Suprapubic skin (tissue), 4 donors: ENCODE measurements around the gene OR6N1. TPM values are rescaled to one million over a fixed set of nuclear protein-coding genes. Genes with fewer than 3 reads are reported as not detected.

Source experiments
- DNase-seq, 2 donors: peaks; one replicate each; pipeline ENCODE4 v3.0.0-alpha.2; 2019; ENCODE audit warnings: low spot score in 2 of 2
- H3K27ac ChIP-seq: fragments of 200-600 bp; sonication (generic); one replicate; pipeline ENCODE4 v1.5.1; 2019
- H3K27me3 ChIP-seq: fragments of 200-600 bp; sonication (generic); one replicate; pipeline ENCODE4 v1.5.1; 2019
- H3K36me3 ChIP-seq: fragments of 200-600 bp; sonication (generic); one replicate; pipeline ENCODE4 v1.5.1; 2019
- H3K4me1 ChIP-seq: fragments of 200-600 bp; sonication (generic); one replicate; pipeline ENCODE4 v1.5.1; 2019
- H3K4me3 ChIP-seq: fragments of 200-600 bp; sonication (generic); one replicate; pipeline ENCODE4 v1.5.1; 2019; ENCODE audit warnings: mild to moderate bottlenecking
- H3K9me3 ChIP-seq: fragments of 200-600 bp; sonication (generic); one replicate; pipeline ENCODE4 v1.5.1; 2019
- EP300 ChIP-seq: sonication (generic); formaldehyde crosslinking; IDR thresholded peaks from one replicate; pipeline ENCODE4 v1.6.1; 2017; ENCODE audit warnings: antibody characterized with exemption
- POLR2A ChIP-seq, 2 donors: fragments of 450-650 bp; IDR thresholded peaks; one replicate each; pipeline ENCODE4 v1.6.1; 2017; ENCODE audit warnings: antibody characterized with exemption in 2 of 2, mild to moderate bottlenecking in 2 of 2, moderate library complexity in 2 of 2
- POLR2AphosphoS5 ChIP-seq, 3 donors: sonication (generic); formaldehyde crosslinking; IDR thresholded peaks; one replicate each; pipeline ENCODE4 v1.6.1; 2017; ENCODE audit warnings: antibody characterized with exemption in 3 of 3
- WGBS: methylation state at CpG from one replicate; pipeline ENCODE4 v1.1.5; 2018; 5-methylcytosine and 5-hydroxymethylcytosine counted together
- total RNA-seq, 4 donors: library from RNA; depleted of rRNA; stranded (reverse); fragments of >200 nt; gene quantifications; one replicate each; pipeline ENCODE4 v1.1.0, GENCODE V29; 2016
- TF ChIP-seq, protein P1 (sequence below), 2 donors: fragments of 200-600 bp in 1 of 2; fragments of 450-650 bp in 1 of 2; sonication (generic) in 1 of 2; IDR thresholded peaks; one replicate each; pipeline ENCODE4 v1.5.1; 2016 to 2019; ENCODE audit warnings: antibody characterized with exemption in 2 of 2, mild to moderate bottlenecking in 1 of 2, moderate library complexity in 1 of 2

OR6N1 gene
- total RNA-seq, 4 donors from 2014 or later, result not detected

- 32% methylated on average over 3 of the region's 3 CpGs for WGBS
- Histone ChIP-seq H3K9me3 (no peaks in the 10 kb centered on the region), H3K27ac (no peak overlapping the region), H3K27me3 (peaks cover 3% of the 10 kb centered on the region), H3K36me3 (no peaks in the 10 kb centered on the region), H3K4me3 (no peak overlapping the region), H3K4me1 (no peaks in the 10 kb centered on the region)
- TF ChIP-seq POLR2AphosphoS5 (IDR thresholded peaks at IDR 0.05) (no peak), POLR2A (IDR thresholded peaks at IDR 0.05) (no peak), EP300 (no peak)
- TF ChIP-seq, protein P1, sequence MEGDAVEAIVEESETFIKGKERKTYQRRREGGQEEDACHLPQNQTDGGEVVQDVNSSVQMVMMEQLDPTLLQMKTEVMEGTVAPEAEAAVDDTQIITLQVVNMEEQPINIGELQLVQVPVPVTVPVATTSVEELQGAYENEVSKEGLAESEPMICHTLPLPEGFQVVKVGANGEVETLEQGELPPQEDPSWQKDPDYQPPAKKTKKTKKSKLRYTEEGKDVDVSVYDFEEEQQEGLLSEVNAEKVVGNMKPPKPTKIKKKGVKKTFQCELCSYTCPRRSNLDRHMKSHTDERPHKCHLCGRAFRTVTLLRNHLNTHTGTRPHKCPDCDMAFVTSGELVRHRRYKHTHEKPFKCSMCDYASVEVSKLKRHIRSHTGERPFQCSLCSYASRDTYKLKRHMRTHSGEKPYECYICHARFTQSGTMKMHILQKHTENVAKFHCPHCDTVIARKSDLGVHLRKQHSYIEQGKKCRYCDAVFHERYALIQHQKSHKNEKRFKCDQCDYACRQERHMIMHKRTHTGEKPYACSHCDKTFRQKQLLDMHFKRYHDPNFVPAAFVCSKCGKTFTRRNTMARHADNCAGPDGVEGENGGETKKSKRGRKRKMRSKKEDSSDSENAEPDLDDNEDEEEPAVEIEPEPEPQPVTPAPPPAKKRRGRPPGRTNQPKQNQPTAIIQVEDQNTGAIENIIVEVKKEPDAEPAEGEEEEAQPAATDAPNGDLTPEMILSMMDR (IDR thresholded peaks at IDR 0.05), result no peak
- DNase-seq, result no peak
Measured at GRCh38 chr1:158728510-158729225, 43.3 kb downstream of the OR6N1 start.

DNA sequence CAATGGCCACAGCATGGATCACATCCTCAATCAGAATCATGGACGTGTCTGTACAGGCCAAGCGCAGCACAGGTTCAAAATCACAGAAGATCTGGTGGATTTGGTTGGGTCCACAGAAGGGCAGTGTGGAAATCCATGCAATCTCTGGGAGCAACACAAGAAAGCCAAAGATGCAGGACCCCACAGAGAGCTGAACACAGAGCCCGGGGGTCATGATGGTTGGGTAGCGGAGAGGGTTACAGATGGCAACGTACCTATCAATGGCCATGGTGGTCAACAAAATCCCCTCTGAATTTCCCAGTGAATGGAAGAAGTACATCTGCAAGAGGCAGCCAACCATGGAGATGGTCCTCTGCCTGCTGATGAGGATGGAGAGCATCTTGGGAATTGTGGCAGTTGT is 47.6 kb downstream of the OR6N1 start:
- H3K27ac ChIP-seq, result no peak overlapping the region
- no peaks in the 10 kb centered on the region for H3K4me1 ChIP-seq
- TF ChIP-seq EP300, result no peak
- no peak for TF ChIP-seq POLR2A (IDR thresholded peaks at IDR 0.05)
- TF ChIP-seq POLR2AphosphoS5 (IDR thresholded peaks at IDR 0.05), result no peak
- TF ChIP-seq, protein P1 (IDR thresholded peaks at IDR 0.05), result no peak
- no peaks in the 10 kb centered on the region for H3K36me3 ChIP-seq
- no peaks in the 10 kb centered on the region for H3K27me3 ChIP-seq
- no peaks in the 10 kb centered on the region for H3K9me3 ChIP-seq
- H3K4me3 ChIP-seq, result no peak overlapping the region
- DNase-seq, result no peak
- WGBS, result 99% methylated on average over 5 of the region's 5 CpGs

GRCh38 chr1:158720620-158721019 is 51.4 kb downstream of the OR6N1 start, which contains the start of gene OR6K3:
Gene OR6K3 (minus strand): TSS chr1:158720720. CDS start chr1:158718115, 2,605 bp downstream.
- H3K4me1 ChIP-seq, result no peaks in the 10 kb centered on the region
- H3K4me3 ChIP-seq, result no peak within 1 kb of the TSS
- TF ChIP-seq, protein P1 (IDR thresholded peaks at IDR 0.05), result no peak
- TF ChIP-seq POLR2A (IDR thresholded peaks at IDR 0.05), result no peak
- no peak for TF ChIP-seq EP300
- no peak for TF ChIP-seq POLR2AphosphoS5 (IDR thresholded peaks at IDR 0.05)
- DNase-seq, result no peak
- no peaks in the 10 kb centered on the region for H3K36me3 ChIP-seq
- 86% methylated on average over 2 of the region's 2 CpGs for WGBS
- no peak within 1 kb of the TSS for H3K27ac ChIP-seq
- no peaks in the 10 kb centered on the region for H3K27me3 ChIP-seq
- H3K9me3 ChIP-seq, result no peaks in the 10 kb centered on the region

GRCh38 chr1:158719664-158720063 is 52.3 kb downstream of the OR6N1 start:
- H3K27ac ChIP-seq, result no peak overlapping the region
- no peak for DNase-seq
- TF ChIP-seq POLR2A (IDR thresholded peaks at IDR 0.05), result no peak
- TF ChIP-seq, protein P1 (IDR thresholded peaks at IDR 0.05), result no peak
- no peak for TF ChIP-seq POLR2AphosphoS5 (IDR thresholded peaks at IDR 0.05)
- no peaks in the 10 kb centered on the region for H3K4me1 ChIP-seq
- H3K36me3 ChIP-seq, result no peaks in the 10 kb centered on the region
- H3K9me3 ChIP-seq, result no peaks in the 10 kb centered on the region
- WGBS, result 52% methylated on average over 3 of the region's 3 CpGs
- no peak overlapping the region for H3K4me3 ChIP-seq
- H3K27me3 ChIP-seq, result no peaks in the 10 kb centered on the region

DNA sequence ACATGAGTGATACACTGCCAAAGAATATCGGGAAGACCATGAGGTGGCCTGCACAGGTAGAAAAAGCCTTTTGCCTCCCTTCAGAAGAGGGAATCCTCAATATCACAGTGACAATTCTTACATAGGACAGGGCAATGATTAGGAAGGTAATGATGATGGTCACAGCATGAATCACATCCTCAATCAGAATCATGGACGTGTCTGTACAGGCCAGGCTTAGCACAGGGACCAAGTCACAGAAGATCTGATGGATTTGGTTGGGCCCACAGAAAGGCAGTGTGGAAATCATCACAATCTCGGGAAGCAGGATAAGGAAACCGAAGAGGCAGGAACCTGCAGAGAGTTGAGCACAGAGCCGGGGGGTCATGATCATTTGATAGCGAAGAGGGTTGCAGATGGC is 54.7 kb downstream of the OR6N1 start:
- no peak for TF ChIP-seq POLR2A (IDR thresholded peaks at IDR 0.05)
- no peak for TF ChIP-seq POLR2AphosphoS5 (IDR thresholded peaks at IDR 0.05)
- TF ChIP-seq, protein P1 (IDR thresholded peaks at IDR 0.05), result no peak
- no peak for TF ChIP-seq EP300
- no peak for DNase-seq
- H3K4me1 ChIP-seq, result no peaks in the 10 kb centered on the region
- no peak overlapping the region for H3K27ac ChIP-seq
- H3K27me3 ChIP-seq, result no peaks in the 10 kb centered on the region
- WGBS, result 91% methylated on average over 6 of the region's 6 CpGs
- no peaks in the 10 kb centered on the region for H3K36me3 ChIP-seq
- H3K4me3 ChIP-seq, result no peak overlapping the region
- H3K9me3 ChIP-seq, result no peaks in the 10 kb centered on the region
